Hepatocyte (in vitro differentiated cells): ENCODE measurements around the gene MINDY4B. TPM values are rescaled to one million over a fixed set of nuclear protein-coding genes. Genes with fewer than 3 reads are reported as not detected.

Experiments used
- DNase-seq: peaks from one replicate; pipeline ENCODE4 v3.0.0-alpha.2; 2016; ENCODE audit warnings: low spot score
- H2AFZ ChIP-seq: fragments of 200-600 bp; sonication (generic); 2 replicates; pipeline ENCODE4 v1.6.0; 2016; ENCODE audit warnings: antibody characterized with exemption, mild to moderate bottlenecking
- H3K27ac ChIP-seq: fragments of 200-600 bp; sonication (generic); 2 replicates; pipeline ENCODE4 v1.5.1; 2016; ENCODE audit warnings: mild to moderate bottlenecking
- H3K27me3 ChIP-seq: fragments of 200-600 bp; sonication (generic); 2 replicates; pipeline ENCODE4 v1.6.1; 2016
- H3K36me3 ChIP-seq: fragments of 200-600 bp; sonication (generic); replicated peaks from 2 replicates; pipeline ENCODE4 v1.5.1; 2016; ENCODE audit warnings: low read depth; ENCODE audit not compliant: insufficient read depth
- H3K4me1 ChIP-seq: fragments of 200-600 bp; sonication (generic); 2 replicates; pipeline ENCODE4 v1.5.1; 2016; ENCODE audit warnings: mild to moderate bottlenecking, moderate library complexity; ENCODE audit not compliant: insufficient read depth
- H3K4me2 ChIP-seq: fragments of 200-600 bp; sonication (generic); 2 replicates; pipeline ENCODE4 v1.6.0; 2016
- H3K4me3 ChIP-seq: fragments of 200-600 bp; sonication (generic); 2 replicates; pipeline ENCODE4 v1.5.1; 2016; ENCODE audit warnings: mild to moderate bottlenecking
- H3K79me2 ChIP-seq: fragments of 200-600 bp; sonication (generic); 2 replicates; pipeline ENCODE4 v1.6.0; 2017; ENCODE audit warnings: mild to moderate bottlenecking
- H3K9me2 ChIP-seq: fragments of 200-600 bp; sonication (generic); replicated peaks from 2 replicates; pipeline ENCODE4 v1.6.0; 2017; ENCODE audit warnings: mild to moderate bottlenecking; ENCODE audit not compliant: insufficient read depth
- H3K9me3 ChIP-seq: fragments of 200-600 bp; sonication (generic); 2 replicates; pipeline ENCODE4 v1.5.1; 2016; ENCODE audit warnings: low read depth, mild to moderate bottlenecking
- H4K20me1 ChIP-seq: fragments of 200-600 bp; sonication (generic); 2 replicates; pipeline ENCODE4 v1.6.0; 2016; ENCODE audit warnings: mild to moderate bottlenecking; ENCODE audit not compliant: insufficient read depth, poor library complexity, severe bottlenecking
- EZH2 ChIP-seq: fragments of 200-600 bp; sonication (generic); IDR thresholded peaks from 2 replicates; pipeline ENCODE4 v1.6.1; 2016; ENCODE audit warnings: antibody characterized with exemption, mild to moderate bottlenecking, borderline replicate concordance
- EZH2phosphoT487 ChIP-seq: fragments of 200-600 bp; sonication (generic); IDR thresholded peaks from one replicate; pipeline ENCODE4 v1.6.1; 2018; ENCODE audit warnings: antibody characterized with exemption, mild to moderate bottlenecking, low read depth, moderate library complexity; ENCODE audit not compliant: unreplicated experiment, severe bottlenecking
- WGBS: methylation state at CpG from one replicate; pipeline ENCODE4 v1.1.6; 2016; ENCODE audit warnings: low lambda C conversion rate; ENCODE audit errors: missing lambda C conversion rate; 5-methylcytosine and 5-hydroxymethylcytosine counted together
- polyA plus RNA-seq: library from polyadenylated mRNA; unstranded; fragments of >200 nt; fragmentation: Nextera tagmentation; extraction: Ambion mirVana; gene quantifications from 2 replicates; pipeline ENCODE4 v1.2.1, GENCODE V29; 2016
- total RNA-seq: library from RNA; depleted of rRNA; stranded (reverse); fragments of >200 nt; gene quantifications from 2 replicates; pipeline ENCODE4 v1.2.3, GENCODE V29; 2014
- TF ChIP-seq, protein P1 (sequence below): fragments of 200-600 bp; sonication (generic); IDR thresholded peaks from 2 replicates; pipeline ENCODE4 v1.5.1; 2016; ENCODE audit warnings: antibody characterized with exemption, mild to moderate bottlenecking; ENCODE audit not compliant: poor library complexity

Gene MINDY4B
- total and polyA plus RNA-seq, 2 experiments from 2014 or later: not detected

DNA sequence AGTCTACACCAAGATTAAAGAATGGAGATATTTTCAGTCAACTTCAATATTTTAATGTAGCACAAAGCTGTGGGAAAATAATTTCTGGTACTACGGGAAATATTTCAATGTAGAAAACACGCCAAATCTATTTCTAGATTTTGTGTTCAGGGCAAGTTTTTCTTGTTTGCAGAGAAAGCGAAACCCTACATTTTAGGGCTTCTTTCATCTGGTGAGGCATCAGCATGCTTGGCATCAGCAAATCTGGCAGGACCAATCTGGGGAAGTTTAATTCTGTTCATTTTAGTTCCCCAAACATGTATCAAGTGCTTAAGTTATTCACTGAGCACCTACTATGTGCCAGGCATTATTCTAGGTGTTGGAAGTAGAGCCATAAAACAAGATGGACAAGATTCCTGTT is 37.0 kb upstream of the MINDY4B start:
- no peak overlapping the region for H2AFZ ChIP-seq
- no peaks in the 10 kb centered on the region for H3K9me3 ChIP-seq
- no peak overlapping the region for H3K4me3 ChIP-seq
- WGBS: 94% methylated on average over 3 of the region's 3 CpGs
- H3K36me3 ChIP-seq: no peaks in the 10 kb centered on the region
- no peaks in the 10 kb centered on the region for H3K27me3 ChIP-seq
- no peaks in the 10 kb centered on the region for H4K20me1 ChIP-seq
- H3K27ac ChIP-seq: no peak overlapping the region
- no peak overlapping the region for H3K4me2 ChIP-seq
- TF ChIP-seq, protein P1, sequence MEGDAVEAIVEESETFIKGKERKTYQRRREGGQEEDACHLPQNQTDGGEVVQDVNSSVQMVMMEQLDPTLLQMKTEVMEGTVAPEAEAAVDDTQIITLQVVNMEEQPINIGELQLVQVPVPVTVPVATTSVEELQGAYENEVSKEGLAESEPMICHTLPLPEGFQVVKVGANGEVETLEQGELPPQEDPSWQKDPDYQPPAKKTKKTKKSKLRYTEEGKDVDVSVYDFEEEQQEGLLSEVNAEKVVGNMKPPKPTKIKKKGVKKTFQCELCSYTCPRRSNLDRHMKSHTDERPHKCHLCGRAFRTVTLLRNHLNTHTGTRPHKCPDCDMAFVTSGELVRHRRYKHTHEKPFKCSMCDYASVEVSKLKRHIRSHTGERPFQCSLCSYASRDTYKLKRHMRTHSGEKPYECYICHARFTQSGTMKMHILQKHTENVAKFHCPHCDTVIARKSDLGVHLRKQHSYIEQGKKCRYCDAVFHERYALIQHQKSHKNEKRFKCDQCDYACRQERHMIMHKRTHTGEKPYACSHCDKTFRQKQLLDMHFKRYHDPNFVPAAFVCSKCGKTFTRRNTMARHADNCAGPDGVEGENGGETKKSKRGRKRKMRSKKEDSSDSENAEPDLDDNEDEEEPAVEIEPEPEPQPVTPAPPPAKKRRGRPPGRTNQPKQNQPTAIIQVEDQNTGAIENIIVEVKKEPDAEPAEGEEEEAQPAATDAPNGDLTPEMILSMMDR: no peak
- TF ChIP-seq EZH2phosphoT487: no peak
- TF ChIP-seq EZH2: no peak
- H3K9me2 ChIP-seq: no peaks in the 10 kb centered on the region
- no peaks in the 10 kb centered on the region for H3K79me2 ChIP-seq
- no peaks in the 10 kb centered on the region for H3K4me1 ChIP-seq
- DNase-seq: no peak

DNA sequence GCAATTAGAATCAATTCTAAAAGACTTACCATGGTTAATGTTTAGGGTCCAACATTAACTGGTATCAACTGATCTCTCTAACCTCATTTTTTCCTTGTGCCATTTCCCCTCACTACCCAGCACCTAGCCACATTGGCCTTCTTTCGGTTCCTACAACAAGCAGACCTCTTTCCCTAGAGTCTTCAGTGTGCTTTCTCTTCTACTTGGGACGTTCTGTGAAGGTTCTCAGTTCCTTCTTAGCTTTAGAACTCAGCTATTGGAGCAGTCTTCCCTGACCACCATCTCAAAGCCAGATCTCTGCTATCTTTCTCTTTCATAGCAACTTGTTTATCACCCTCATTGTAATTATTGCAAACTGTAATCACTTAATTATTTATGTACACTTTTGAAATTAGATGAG is 31.5 kb upstream of the MINDY4B start:
- H3K4me2 ChIP-seq: no peak overlapping the region
- no peak overlapping the region for H2AFZ ChIP-seq
- no peaks in the 10 kb centered on the region for H3K9me2 ChIP-seq
- H4K20me1 ChIP-seq: no peaks in the 10 kb centered on the region
- H3K27ac ChIP-seq: no peak overlapping the region
- TF ChIP-seq EZH2phosphoT487 (no peak), EZH2 (no peak)
- TF ChIP-seq, protein P1: no peak
- DNase-seq: no peak
- H3K9me3 ChIP-seq: no peaks in the 10 kb centered on the region
- no peak overlapping the region for H3K4me3 ChIP-seq
- H3K27me3 ChIP-seq: no peaks in the 10 kb centered on the region
- WGBS: 72% methylated on average over 2 of the region's 2 CpGs
- H3K36me3 ChIP-seq: no peaks in the 10 kb centered on the region
- H3K4me1 ChIP-seq: no peaks in the 10 kb centered on the region
- H3K79me2 ChIP-seq: no peaks in the 10 kb centered on the region

DNA sequence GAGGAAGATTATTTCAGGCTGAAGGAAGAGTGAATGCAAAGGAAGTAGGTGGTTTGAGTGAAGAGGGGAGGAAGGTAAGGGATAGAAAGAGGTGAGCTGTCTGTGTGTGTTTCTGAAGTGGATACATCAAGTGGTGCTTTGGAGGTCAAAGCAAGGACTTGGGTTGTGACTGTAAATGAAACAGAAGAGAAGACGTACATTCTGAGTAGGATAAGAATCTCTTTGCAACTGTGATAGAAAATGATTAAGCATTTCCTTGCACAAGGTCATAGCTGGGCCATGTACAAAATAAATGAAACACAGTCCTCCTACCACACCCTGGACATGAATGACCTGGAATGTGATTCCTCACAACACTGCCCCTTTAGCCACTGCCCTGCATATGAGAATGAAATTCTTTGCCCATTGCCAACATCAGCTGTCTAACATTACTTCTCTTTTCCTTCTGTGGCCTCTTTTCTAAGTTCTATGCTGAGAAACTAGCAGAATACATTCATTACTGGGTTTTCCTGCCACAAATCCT is 28.3 kb upstream of the MINDY4B start:
- Histone ChIP-seq H3K79me2 (no peaks in the 10 kb centered on the region), H3K27ac (no peak overlapping the region), H3K36me3 (no peaks in the 10 kb centered on the region), H3K4me3 (no peak overlapping the region), H2AFZ (no peak overlapping the region), H3K9me2 (no peaks in the 10 kb centered on the region), H3K27me3 (no peaks in the 10 kb centered on the region), H3K4me1 (no peaks in the 10 kb centered on the region), H3K4me2 (no peak overlapping the region), H3K9me3 (no peaks in the 10 kb centered on the region), H4K20me1 (no peaks in the 10 kb centered on the region)
- TF ChIP-seq, protein P1: no peak
- no peak for TF ChIP-seq EZH2
- 40% methylated on average over 1 of the region's 1 CpG for WGBS
- DNase-seq: no peak

DNA sequence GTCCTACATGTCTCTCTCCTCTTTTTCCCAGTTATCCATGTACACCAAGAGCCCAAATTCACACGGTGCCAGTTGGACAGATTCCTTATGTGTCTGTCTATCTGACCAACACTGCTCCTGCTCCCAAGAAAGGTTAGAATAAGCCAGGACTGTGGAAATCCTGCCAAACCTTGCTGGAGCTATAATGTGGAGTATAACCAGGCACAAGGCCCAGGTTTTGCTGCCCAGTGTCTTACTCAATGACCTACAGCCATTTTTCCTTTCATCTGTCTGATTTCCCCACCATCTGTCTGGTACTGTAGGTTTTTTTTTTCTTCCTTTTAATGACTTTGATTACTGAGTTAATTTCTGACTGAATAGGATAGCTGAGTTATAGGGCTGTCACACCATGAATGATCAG is 26.5 kb upstream of the MINDY4B start:
- TF ChIP-seq, protein P1: no peak
- TF ChIP-seq EZH2phosphoT487 (no peak), EZH2 (no peak)
- no peaks in the 10 kb centered on the region for H3K9me3 ChIP-seq
- 83% methylated on average over 1 of the region's 1 CpG for WGBS
- no peaks in the 10 kb centered on the region for H3K79me2 ChIP-seq
- no peak overlapping the region for H2AFZ ChIP-seq
- H3K36me3 ChIP-seq: no peaks in the 10 kb centered on the region
- no peaks in the 10 kb centered on the region for H3K27me3 ChIP-seq
- H3K9me2 ChIP-seq: no peaks in the 10 kb centered on the region
- H3K4me2 ChIP-seq: no peak overlapping the region
- H3K27ac ChIP-seq: no peak overlapping the region
- H4K20me1 ChIP-seq: no peaks in the 10 kb centered on the region
- no peak for DNase-seq
- no peaks in the 10 kb centered on the region for H3K4me1 ChIP-seq
- no peak overlapping the region for H3K4me3 ChIP-seq
